Limb (tissue), 2 donors: ENCODE data around the gene RAD51B.

Experiments
- DNase-seq, 2 donors: peaks; one replicate each; pipeline ENCODE4 v3.0.0-alpha.2; 2016; ENCODE audit errors: extremely low spot score in 2 of 2

The RAD51B gene

DNA sequence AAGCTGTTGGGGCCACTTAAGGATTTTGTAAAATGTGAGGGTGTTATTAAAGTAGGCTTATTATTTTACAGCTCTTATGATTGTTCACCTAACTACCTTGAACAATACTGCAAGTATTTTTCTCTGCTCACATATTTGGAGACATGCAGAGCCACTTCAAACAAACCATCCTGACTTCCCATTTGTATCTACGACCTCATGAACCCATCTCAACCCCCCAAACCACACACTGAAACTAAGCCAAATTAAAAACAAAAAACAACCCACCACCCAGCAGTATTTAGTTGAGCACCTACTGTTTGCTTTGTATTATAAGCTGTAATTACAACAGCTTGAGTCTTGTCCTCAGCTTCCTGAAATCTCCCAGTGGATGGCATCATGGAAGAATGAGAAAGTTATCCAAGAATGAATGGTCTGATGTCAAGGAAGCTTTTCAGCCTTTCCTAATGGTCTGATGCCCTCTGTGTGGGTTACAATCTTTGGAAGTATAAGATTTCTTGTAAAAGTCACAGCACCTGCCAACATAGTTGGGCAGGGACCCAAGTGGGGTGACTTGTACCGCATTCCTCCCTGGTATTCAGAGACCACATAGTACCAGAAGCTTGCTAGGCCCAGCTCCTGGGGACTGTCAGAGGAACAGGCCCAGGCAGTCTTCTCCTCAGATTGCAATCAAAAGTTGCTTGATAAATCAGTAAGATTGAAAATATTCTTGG lies 556.6 kb downstream of the RAD51B start:
- no peak for DNase-seq

- DNase-seq = no peak
These were observed 557.4 kb downstream of the RAD51B start for GRCh38 chr14:68377006-68377405.

DNA sequence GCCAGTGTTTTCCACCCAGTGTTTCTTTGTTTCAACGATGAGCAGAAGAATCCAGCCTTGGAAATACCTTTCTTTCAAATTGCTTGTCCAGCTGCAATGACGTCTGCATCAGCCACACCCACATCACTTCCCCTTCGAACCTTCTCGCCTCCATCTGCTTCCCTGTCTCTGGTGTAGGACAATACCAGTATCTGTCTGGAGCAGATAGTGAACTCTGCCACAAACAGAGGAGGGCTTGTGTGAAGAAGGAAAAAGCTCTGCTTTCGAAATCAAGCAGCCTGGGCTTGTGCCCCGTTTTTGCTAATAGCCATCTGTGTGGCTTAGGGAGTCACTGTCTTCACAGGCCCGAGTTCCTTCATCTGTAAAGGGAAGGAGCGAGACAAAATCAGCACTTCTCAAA lies 557.9 kb downstream of the RAD51B start:
- DNase-seq = peak; percentile 60 to 67

- DNase-seq = no peak
These were observed 560.1 kb downstream of the RAD51B start for GRCh38 chr14:68379510-68380328.

DNA sequence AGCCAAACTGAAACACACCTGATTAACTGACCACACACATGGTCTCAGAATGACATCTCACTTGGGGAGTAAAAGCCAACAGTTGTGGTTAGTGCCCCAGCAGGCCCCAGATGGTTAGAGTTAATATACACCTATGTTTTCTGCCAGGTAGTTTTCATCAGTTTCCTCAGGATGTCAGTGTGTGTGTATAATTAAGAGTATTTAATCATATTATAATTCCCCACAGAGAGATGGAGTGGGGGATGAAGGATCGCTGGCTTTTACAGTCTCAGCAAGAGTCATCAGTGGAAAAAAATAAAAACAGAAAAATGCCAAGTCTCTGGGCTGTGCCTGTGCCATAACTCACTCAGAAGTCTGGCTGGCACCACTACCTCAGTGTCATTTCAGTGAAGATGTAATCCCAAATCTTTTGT lies 560.8 kb downstream of the RAD51B start:
- no peak for DNase-seq

DNA sequence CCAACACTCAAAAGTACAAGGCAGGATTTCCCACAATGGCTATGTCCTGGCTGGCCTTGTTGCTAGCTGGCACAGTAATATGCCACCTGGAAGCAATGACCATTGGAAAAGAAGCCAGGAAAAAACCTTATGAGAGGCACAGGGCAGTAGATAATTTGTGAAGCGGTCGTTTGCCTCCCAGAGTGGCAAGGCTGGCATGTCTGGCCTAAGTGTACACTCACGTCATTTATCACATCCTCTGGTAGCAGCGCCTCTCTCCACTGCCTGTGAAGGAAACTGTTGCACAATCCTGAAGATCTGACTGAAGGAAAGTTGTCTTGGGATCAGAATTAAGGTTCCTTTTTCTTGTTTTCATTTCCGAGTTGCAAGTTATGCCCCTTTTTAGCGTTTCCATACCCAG lies 564.8 kb downstream of the RAD51B start:
- no peak for DNase-seq

DNA sequence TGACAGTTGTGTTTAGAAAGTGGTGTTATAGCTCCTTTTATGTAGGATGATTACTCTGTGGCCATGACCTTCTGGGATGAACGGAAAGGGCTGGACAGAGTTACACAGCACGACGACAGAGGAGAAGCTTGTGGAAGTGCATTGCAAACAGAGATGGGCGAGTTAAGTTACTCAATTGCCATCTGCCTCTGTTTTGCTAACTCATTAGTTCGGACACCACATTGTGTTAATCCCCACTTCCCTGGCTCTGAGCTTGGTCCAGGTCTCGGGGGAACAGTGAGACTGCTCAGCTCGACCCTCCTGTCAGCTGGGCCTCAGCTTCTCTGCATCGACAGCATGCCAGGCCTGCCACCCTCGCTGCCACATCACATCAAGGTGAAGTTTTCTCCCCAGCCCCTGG lies 565.3 kb downstream of the RAD51B start:
- no peak for DNase-seq

DNA sequence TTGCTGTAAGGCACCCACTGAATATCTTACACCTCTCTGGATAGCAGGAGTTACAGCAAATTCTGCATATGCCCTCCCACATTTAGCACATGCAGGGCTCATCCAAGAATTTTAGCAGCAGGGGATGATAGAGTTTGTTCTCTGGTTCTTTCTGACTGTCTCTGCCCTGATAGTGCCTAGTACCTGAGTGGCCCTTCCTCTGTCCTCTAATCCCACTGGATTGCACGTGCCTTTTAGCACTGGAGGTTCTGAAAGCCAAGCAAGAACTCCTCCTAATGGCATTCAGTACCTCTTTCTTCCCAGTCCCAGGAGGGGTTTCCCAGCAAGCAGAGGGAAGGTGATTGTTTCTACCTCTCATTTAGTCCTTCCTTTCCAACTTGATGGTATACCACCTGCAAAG lies 566.9 kb downstream of the RAD51B start:
- no peak for DNase-seq

GRCh38 chr14:68386950-68387779 lies 567.6 kb downstream of the RAD51B start:
- peak in 1 of 2 donors; percentile 74 for DNase-seq

DNA sequence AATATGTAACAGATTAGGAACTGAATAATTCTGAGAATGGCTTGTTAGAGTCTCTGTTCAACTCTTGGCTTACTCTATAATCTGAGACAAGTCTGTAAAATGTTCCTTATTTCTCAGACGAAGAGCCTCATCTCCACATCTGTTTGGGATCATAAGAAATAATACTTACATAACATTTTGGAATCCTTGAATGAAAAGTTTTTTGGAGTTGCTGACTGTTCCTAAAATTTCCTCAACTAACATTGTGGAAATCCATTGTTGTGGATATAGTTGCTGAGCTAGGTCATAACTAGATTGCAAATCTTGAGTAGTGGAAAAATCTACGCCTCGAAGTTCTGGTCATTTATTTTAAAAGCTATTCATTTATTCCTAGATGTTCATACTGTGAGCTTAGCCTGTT lies 570.4 kb downstream of the RAD51B start:
- no peak for DNase-seq

DNA sequence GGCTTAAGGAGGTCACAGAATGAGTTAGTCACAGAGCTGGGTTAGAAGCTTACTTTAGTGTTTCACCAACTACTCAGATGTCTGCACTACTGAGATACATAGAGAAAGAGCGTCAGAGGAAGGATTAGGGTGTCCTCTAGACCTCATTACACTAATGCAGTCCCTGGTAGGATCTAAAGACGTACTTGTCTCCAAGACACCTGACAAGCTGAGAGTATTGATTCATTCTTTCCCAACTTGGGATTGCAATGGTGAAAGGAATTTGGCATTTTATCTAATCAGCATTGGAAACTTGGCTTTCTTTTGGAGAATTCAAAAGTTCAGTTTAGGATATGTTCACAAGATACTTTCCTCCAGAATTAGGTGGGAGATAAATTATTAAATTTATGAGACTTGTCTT lies 571.2 kb downstream of the RAD51B start:
- DNase-seq = no peak

GRCh38 chr14:68391311-68392014 lies 571.9 kb downstream of the RAD51B start:
- DNase-seq = peak in 1 of 2 donors; percentile 84

DNA sequence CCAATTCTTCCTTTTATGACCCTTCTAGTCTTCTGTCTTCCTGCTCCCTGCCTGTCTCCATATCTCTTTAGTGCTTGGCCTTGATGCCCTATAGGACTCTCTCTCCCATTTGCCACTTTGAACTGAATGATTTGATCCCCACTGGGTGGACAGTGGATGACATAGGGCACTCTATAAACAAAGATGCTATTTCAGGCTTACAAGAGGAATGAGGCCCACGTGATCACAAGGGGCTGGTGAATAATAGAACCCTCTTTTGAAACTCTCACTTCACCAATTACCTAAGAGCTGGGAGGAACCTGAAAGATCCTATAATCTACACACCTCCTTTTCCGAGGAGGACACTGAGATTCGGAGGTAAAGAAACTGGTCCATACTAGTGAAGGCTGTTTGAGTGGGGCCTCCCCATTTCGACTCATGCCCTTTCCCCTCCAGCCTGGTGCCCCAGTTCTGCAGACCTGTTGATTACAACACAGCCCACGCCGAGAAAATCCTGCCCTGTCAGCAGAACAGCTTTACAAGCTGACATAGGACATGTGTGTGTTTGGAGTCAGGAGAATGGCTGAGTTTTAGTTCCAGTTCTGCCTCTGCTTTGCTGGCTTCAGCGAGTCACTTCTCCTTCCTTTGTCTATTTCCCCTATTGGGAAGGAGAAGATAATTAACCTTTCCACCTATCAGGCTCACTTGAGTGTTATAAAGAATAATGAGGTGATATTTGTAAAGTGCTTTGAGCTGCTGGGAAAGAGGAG lies 573.0 kb downstream of the RAD51B start:
- DNase-seq = no peak

- no peak for DNase-seq
These were observed 573.7 kb downstream of the RAD51B start for GRCh38 chr14:68393259-68393658.

DNA sequence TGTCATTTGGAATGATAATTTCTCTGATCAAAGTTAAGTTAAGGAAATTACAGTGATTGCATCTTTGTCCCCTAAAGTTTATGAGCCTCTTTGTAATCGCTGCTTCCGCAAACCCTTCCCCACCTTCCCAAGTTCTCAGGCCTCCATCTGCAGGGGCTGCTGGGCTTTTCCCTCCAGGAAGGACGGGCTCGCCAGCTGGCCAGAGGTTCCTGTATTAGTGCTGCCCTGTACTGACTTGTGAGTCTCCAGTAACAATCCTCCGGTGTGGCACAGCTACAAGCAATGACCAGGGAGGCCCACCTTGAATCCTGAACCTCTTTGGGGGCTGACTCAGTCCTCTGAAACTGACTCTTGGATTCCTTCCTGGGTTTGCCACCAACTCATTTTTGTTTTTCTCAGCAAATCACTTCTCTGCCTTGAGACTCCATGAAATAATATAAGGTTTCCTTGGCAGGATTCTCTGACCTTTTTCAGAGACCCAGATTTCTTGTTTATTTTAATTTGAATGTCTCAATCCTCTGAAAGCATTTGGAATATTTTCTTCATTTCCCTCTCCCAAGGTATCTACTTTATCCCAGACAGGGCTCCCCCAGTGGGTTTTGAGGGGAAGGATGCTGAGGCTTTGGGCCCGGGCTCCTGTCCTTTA lies 574.7 kb downstream of the RAD51B start:
- DNase-seq = no peak

DNA sequence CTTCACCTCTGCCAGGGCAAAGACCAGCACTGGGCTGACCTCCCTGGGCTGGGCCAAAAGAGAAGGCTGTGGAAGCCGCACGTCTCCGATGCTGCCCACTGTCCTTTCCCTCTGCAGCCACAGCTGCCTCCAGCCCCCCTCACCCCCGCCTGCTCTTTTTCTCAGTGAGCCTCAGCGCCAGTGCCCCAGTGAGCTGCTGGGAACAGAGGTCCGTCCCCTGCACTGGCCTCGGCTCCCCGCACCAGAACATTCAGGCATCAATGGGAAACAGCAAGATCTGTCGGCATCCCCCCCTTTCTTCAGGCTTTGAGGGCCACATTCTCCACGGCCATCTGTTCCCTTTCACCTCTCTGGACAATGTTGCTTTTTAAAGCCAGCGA lies 575.2 kb downstream of the RAD51B start:
- DNase-seq = no peak

GRCh38 chr14:68395604-68396003 lies 576.0 kb downstream of the RAD51B start:
- DNase-seq = no peak

GRCh38 chr14:68396461-68396860 lies 576.9 kb downstream of the RAD51B start:
- no peak for DNase-seq

DNA sequence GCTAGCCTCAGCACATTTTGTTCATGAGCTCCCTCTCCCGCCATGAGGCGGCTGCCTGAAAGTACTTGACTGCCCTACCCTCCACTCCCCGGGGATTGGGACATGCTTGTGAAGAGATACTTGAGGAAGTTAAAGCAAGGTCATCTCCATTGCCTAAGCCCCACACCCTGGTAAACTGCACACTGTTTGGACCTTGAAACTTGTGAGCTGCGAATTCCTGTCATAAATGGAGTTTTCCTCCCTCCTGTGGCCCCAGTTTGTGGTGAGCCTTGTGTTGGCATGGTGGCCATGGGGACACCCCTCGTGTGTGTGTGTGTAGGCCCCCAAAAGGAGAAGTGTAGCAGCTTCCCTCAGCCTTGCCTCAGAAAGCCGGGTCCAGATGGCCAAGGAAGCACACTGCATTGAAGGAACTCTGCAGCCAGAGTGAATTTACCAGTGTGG lies 577.8 kb downstream of the RAD51B start:
- no peak for DNase-seq

DNA sequence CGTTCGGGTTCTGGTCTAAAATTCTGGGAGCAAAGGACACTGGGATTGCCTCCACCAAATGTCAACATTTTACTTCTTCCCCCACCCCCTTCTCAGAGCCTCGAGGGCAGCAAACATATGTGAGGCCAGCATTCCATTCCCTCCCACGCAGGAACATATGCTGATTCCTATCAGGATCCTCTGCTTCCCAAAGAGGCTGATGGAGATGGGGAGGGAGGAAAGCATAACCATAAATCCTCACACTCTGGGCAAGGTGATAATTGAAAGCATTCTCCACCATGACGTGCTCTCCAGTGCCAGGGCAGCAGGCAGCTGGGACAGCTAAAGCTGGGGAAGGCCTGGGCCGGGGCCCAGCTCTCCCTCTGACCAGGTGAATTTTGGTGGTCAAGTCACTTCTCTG lies 578.2 kb downstream of the RAD51B start:
- DNase-seq = no peak
